GM19467 (cell line): ENCODE results near the gene KY.

ENCODE experiments used
- ATAC-seq: cut with Tn5 transposase; IDR thresholded peaks from one replicate; pipeline ENCODE4 v1.9.1; 2021; ENCODE audit warnings: mild to moderate bottlenecking, moderate library complexity; ENCODE audit not compliant: unreplicated experiment

The KY gene

GRCh38 chr3:134559591-134559990, 91.2 kb downstream of the KY start:
- ATAC-seq = no peak
